Endothelial cell of umbilical vein (primary cell): Measurements from ENCODE around the gene DTD2. TPM values are rescaled to one million over a fixed set of nuclear protein-coding genes. Genes with fewer than 3 reads are reported as not detected.

Experiments used
- BruUV-seq: library from RNA; stranded (reverse); fragments of 400-500 nt; replicated peaks from 2 replicates; lab custom pipeline; 2021; lab: Mats Ljungman, UMichigan
- CTCF ChIA-PET: fragments of 300-600, 350-600 bp; sonication (Branson Sonifier 250); formaldehyde crosslinking; loops from one replicate; lab custom pipeline; 2021; ENCODE audit warnings: antibody characterized with exemption, inconsistent platforms; lab: Charles Lee
- POLR2A ChIA-PET: fragments of 300-600, 350-600 bp; sonication (Branson Sonifier 250); formaldehyde crosslinking; loops from one replicate; lab custom pipeline; 2021; ENCODE audit warnings: antibody characterized with exemption, inconsistent platforms; lab: Charles Lee
- DNase-seq: peaks from one replicate; pipeline ENCODE4 v3.0.0-alpha.2; 2011; ENCODE audit warnings: low read depth, low spot score
- FAIRE-seq: peaks from 2 replicates; lab custom pipeline; 2011; peaks lifted over from hg19 to GRCh38; lab: Jason Lieb, UNC
- H2AFZ ChIP-seq: 2 replicates; pipeline ENCODE4 v1.6.0; 2012; ENCODE audit warnings: low read depth, low read length, control low read depth, inconsistent platforms
- H3K27ac ChIP-seq: 2 replicates; pipeline ENCODE4 v1.5.1; 2011; ENCODE audit warnings: low read depth, mild to moderate bottlenecking, control low read depth, low read length, moderate library complexity; ENCODE audit not compliant: insufficient read depth
- H3K27me3 ChIP-seq, 2 experiments: 2 replicates each; pipeline versions ENCODE4 v1.6.0 to v1.6.1; 2011; ENCODE audit warnings: low read length in 2 of 2, mixed read lengths in 1 of 2; ENCODE audit not compliant: control insufficient read depth in 2 of 2, insufficient read depth in 2 of 2
- H3K36me3 ChIP-seq, 2 experiments: 2 replicates in 1 of 2; 3 replicates in 1 of 2; pipeline ENCODE4 v1.5.1; 2011; ENCODE audit warnings: low read length in 2 of 2, mild to moderate bottlenecking in 1 of 2, moderate library complexity in 1 of 2; ENCODE audit not compliant: control insufficient read depth in 2 of 2, insufficient read depth in 2 of 2; ENCODE audit errors: extremely low read depth in 1 of 2
- H3K4me1 ChIP-seq: 3 replicates; pipeline ENCODE4 v1.5.1; 2011; ENCODE audit warnings: mild to moderate bottlenecking, low read length; ENCODE audit not compliant: control insufficient read depth, insufficient read depth; ENCODE audit errors: extremely low read depth
- H3K4me2 ChIP-seq: 2 replicates; pipeline ENCODE4 v1.6.1; 2011; ENCODE audit warnings: low read length, control low read depth, mixed read lengths; ENCODE audit not compliant: insufficient read depth
- H3K4me3 ChIP-seq, 3 experiments: fragments of 200-600 bp in 1 of 3; sonication (generic), shearing (Covaris generic) in 1 of 3; replicated peaks in 1 of 3; 2 replicates each; pipeline ENCODE4 v1.5.1; 2011 to 2016; ENCODE audit warnings: control low read depth in 3 of 3, low read length in 3 of 3, mild to moderate bottlenecking in 2 of 3, inconsistent platforms in 1 of 3, low read depth in 1 of 3, moderate library complexity in 1 of 3; ENCODE audit not compliant: insufficient read depth in 1 of 3
- H3K79me2 ChIP-seq: 2 replicates; pipeline ENCODE4 v1.6.0; 2012; ENCODE audit warnings: low read length, inconsistent platforms; ENCODE audit not compliant: control insufficient read depth, insufficient read depth
- H3K9ac ChIP-seq: replicated peaks from 2 replicates; pipeline ENCODE3; 2011; ENCODE audit warnings: low read length, control low read depth; ENCODE audit not compliant: insufficient read depth; ENCODE audit errors: extremely low read depth
- H3K9me1 ChIP-seq: replicated peaks from 3 replicates; pipeline ENCODE4 v1.6.0; 2011; ENCODE audit warnings: mild to moderate bottlenecking, low read length; ENCODE audit not compliant: control insufficient read depth, insufficient read depth; ENCODE audit errors: extremely low read depth
- H3K9me3 ChIP-seq: replicated peaks from 2 replicates; pipeline ENCODE4 v1.5.1; 2012; ENCODE audit warnings: low read length, inconsistent platforms; ENCODE audit not compliant: control insufficient read depth, insufficient read depth
- H4K20me1 ChIP-seq: replicated peaks from 2 replicates; pipeline ENCODE3; 2011; ENCODE audit warnings: mild to moderate bottlenecking, low read length; ENCODE audit not compliant: control insufficient read depth, insufficient read depth; ENCODE audit errors: extremely low read depth
- CTCF ChIP-seq, 2 donors: IDR thresholded peaks; 1 replicate in 1 of 2; 2 replicates in 1 of 2; pipeline ENCODE4 v1.5.1; 2011; ENCODE audit warnings: low read length in 2 of 2, mild to moderate bottlenecking in 2 of 2, moderate library complexity in 2 of 2, control low read depth in 1 of 2, inconsistent platforms in 1 of 2, low read depth in 1 of 2; ENCODE audit not compliant: insufficient read depth in 1 of 2; ENCODE audit errors: extremely low read depth in 1 of 2
- EZH2 ChIP-seq: IDR thresholded peaks from 2 replicates; pipeline ENCODE4 v1.6.1; 2012; ENCODE audit warnings: borderline replicate concordance, low read depth, mild to moderate bottlenecking, moderate library complexity, low read length, inconsistent platforms; ENCODE audit not compliant: severe bottlenecking
- JUN ChIP-seq: IDR thresholded peaks from 2 replicates; pipeline ENCODE4 v1.6.1; 2011; ENCODE audit warnings: borderline replicate concordance, low read depth; ENCODE audit not compliant: insufficient read length, insufficient read depth
- MAX ChIP-seq: IDR thresholded peaks from 2 replicates; pipeline ENCODE4 v1.6.1; 2011; ENCODE audit not compliant: insufficient read depth, insufficient read length
- MYC ChIP-seq: IDR thresholded peaks from one replicate; pipeline ENCODE4 v1.6.1; 2011; ENCODE audit warnings: mild to moderate bottlenecking, low read depth, low read length
- POLR2A ChIP-seq: IDR thresholded peaks from 2 replicates; pipeline ENCODE4 v1.6.1; 2012; ENCODE audit warnings: low read depth, mild to moderate bottlenecking, control low read depth, low read length
- POLR2AphosphoS5 ChIP-seq: IDR thresholded peaks from 2 replicates; pipeline ENCODE4 v1.6.1; 2012; ENCODE audit warnings: low read depth, mild to moderate bottlenecking, control low read depth, low read length, moderate library complexity; ENCODE audit not compliant: insufficient read depth
- dilution Hi-C: fragments of 300-500 bp; cut with MboI; formaldehyde crosslinking; loops from one replicate; pipeline ENCODE4 v1.15.0; 2019; ENCODE audit warnings: low sequenced_read_pairs; ENCODE audit not compliant: extremely low pct_ligation_motif_present
- intact Hi-C: fragments of 100-400 bp; cut with micrococcal nuclease; formaldehyde crosslinking; loops from one replicate; pipeline ENCODE4 v1.10.0; 2022
- polyA plus RNA-seq, 4 experiments: library from polyadenylated mRNA; depleted of rRNA in 3 of 4; stranded (reverse) in 3 of 4; unstranded in 1 of 4; fragments of >200 nt; gene quantifications; 2 replicates each; pipeline versions ENCODE4 v1.2.1 to v1.2.3, GENCODE V29; 2011 to 2012; ENCODE audit warnings: missing spikeins in 1 of 4
- total RNA-seq: library from RNA; stranded (reverse); gene quantifications from 2 replicates; pipeline ENCODE4 v1.2.3, GENCODE V29; 2021

DTD2 gene
- total and polyA plus RNA-seq, 2 donors (not counting 3 experiments of a cell fraction or from before 2014, with no cell fraction given), result 9.2 to 14.4 TPM

GRCh38 chr14:31484754-31485153 lies 27.4 kb upstream of the DTD2 start:
- Histone ChIP-seq H3K27ac (no peak overlapping the region), H4K20me1 (no peaks in the 10 kb centered on the region), H2AFZ (no peak overlapping the region), H3K79me2 (no peaks in the 10 kb centered on the region), H3K4me1 (no peaks in the 10 kb centered on the region), H3K9me1 (no peaks in the 10 kb centered on the region), H3K9me3 (no peaks in the 10 kb centered on the region), H3K27me3 (no peaks in the 10 kb centered on the region), H3K36me3 (no peaks in the 10 kb centered on the region), H3K4me2 (no peak overlapping the region), H3K9ac (no peak overlapping the region), H3K4me3 (no peak overlapping the region)
- FAIRE-seq (no peak), DNase-seq (no peak)
- BruUV-seq, result no TSS peak
- dilution Hi-C loops, result no loop called here
- intact Hi-C loops, result no loop called here
- no peak for TF ChIP-seq MAX
- no peak for TF ChIP-seq POLR2A
- no peak for TF ChIP-seq POLR2AphosphoS5
- no peak for TF ChIP-seq EZH2
- TF ChIP-seq MYC, result no peak
- TF ChIP-seq JUN, result no peak
- TF ChIP-seq CTCF (IDR thresholded peaks at IDR 0.05; ENCODE audit: extremely low read depth in 1 of 2, insufficient read depth in 1 of 2, low read depth in 1 of 2, low read length in 2 of 2), result no peak
- CTCF ChIA-PET, result no interaction called here
- POLR2A ChIA-PET, result no interaction called here
